Suprapubic skin (tissue), 3 donors: Measurements from ENCODE around the gene SORCS2.

ENCODE experiments used
- CTCF ChIP-seq, 2 donors: fragments of 200-600 bp in 1 of 2; fragments of 450-650 bp in 1 of 2; sonication (generic) in 1 of 2; IDR thresholded peaks; one replicate each; pipeline ENCODE4 v1.5.1; 2016 to 2019; ENCODE audit warnings: antibody characterized with exemption in 2 of 2, mild to moderate bottlenecking in 1 of 2, moderate library complexity in 1 of 2
- POLR2A ChIP-seq, 2 donors: fragments of 450-650 bp; IDR thresholded peaks; one replicate each; pipeline ENCODE4 v1.6.1; 2017; ENCODE audit warnings: antibody characterized with exemption in 2 of 2, mild to moderate bottlenecking in 2 of 2, moderate library complexity in 2 of 2

DNA sequence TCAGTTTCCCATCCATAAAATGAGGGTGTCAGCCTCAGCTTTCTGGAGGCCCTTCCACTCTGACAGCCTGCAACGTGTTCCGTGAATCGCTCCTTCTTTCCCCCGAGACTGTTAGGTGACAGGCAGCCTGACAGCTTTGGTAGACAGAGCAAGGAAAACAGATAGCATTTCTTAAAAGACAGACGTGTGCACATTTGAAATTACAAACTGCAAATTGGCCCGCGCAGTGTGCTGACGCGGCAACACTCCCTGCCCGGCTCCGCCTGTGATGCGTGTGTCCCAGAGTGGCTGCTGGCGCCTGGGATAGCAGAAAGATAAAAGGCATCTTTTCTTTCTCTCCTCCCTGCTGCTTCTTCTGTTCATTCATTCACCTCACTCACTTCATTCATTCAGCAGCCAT, 502.0 kb downstream of the SORCS2 start:
- TF ChIP-seq POLR2A (IDR thresholded peaks at IDR 0.05) (no peak), CTCF (IDR thresholded peaks at IDR 0.05) (no peak)
